ENCODE results near the gene QPCTL.
"Not testable (repeated sequence)": the region's sequence is repeated elsewhere in the genome, so short reads cannot be mapped to it uniquely, and the experiment has no call there.

DNA sequence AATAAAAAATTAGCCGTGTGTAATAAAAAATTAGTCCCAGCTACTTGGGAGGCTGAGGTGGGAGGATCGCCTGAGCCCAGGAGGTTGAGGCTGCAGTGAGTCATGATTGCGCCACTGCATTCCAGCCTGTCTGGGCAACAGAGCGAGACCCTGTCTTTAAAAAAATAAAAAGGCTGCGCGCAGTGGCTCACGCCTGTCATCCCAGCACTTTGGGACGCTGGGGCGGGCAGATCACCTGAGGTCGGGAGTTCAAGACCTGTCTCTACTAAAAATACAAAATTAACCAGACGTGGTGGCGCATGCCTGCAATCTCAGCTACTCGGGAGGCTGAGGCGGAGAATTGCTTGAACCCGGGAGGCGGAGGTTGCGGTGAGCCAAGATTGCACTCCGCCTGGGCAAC is 36.2 kb downstream of the QPCTL start:
- TF ChIP-seq EZH2 (IDR thresholded peaks at IDR 0.05; ENCODE audit: borderline replicate concordance, low read length); CTCF (IDR thresholded peaks at IDR 0.05; ENCODE audit: low read length): not testable (repeated sequence)
